Common myeloid progenitor, CD34-positive (primary cell): ENCODE measurements around the gene CXCL14.

Source experiments
- CTCF ChIA-PET: fragments of 350-600 bp; sonication (Branson Sonifier 250); formaldehyde crosslinking; loops from one replicate; lab custom pipeline; 2021; ENCODE audit warnings: antibody characterized with exemption; lab: Charles Lee
- POLR2A ChIA-PET: fragments of 350-600 bp; sonication (Branson Sonifier 250); formaldehyde crosslinking; loops from one replicate; lab custom pipeline; 2021; ENCODE audit warnings: antibody characterized with exemption; lab: Charles Lee
- DNase-seq, 3 donors: peaks; one replicate each; pipeline versions ENCODE4 v3.0.0 to v3.0.0-alpha.2; 2013
- H3K27ac ChIP-seq, 2 experiments: 1 replicate in 1 of 2; 2 replicates in 1 of 2; pipeline ENCODE4 v1.7.0; 2013; ENCODE audit warnings: inconsistent platforms in 2 of 2, low read length in 2 of 2, mild to moderate bottlenecking in 2 of 2, low read depth in 1 of 2, moderate library complexity in 1 of 2; ENCODE audit not compliant: severe bottlenecking in 2 of 2, insufficient read depth in 1 of 2, poor library complexity in 1 of 2
- H3K27me3 ChIP-seq, 5 experiments: replicated peaks in 2 of 5; 1 replicate in 3 of 5; 2 replicates in 2 of 5; pipeline versions ENCODE4 v1.6.1 to v1.7.0; 2013; ENCODE audit warnings: low read length in 4 of 5, mild to moderate bottlenecking in 2 of 5, moderate library complexity in 2 of 5, inconsistent platforms in 1 of 5; ENCODE audit not compliant: insufficient read depth in 5 of 5, control insufficient read depth in 4 of 5
- H3K36me3 ChIP-seq, 4 experiments: 1 replicate in 2 of 4; 2 replicates in 2 of 4; pipeline versions ENCODE4 v1.6.1 to v1.7.0; 2013; ENCODE audit warnings: low read length in 3 of 4, control low read depth in 1 of 4, mild to moderate bottlenecking in 1 of 4; ENCODE audit not compliant: control insufficient read depth in 4 of 4, insufficient read depth in 4 of 4
- H3K4me1 ChIP-seq, 4 experiments: 1 replicate in 3 of 4; 2 replicates in 1 of 4; pipeline versions ENCODE4 v1.6.1 to v1.7.1; 2013; ENCODE audit warnings: low read length in 3 of 4, mild to moderate bottlenecking in 3 of 4, control low read depth in 1 of 4, inconsistent platforms in 1 of 4, moderate library complexity in 1 of 4; ENCODE audit not compliant: control insufficient read depth in 4 of 4, insufficient read depth in 4 of 4; ENCODE audit errors: control extremely low read depth in 1 of 4
- H3K4me3 ChIP-seq, 7 experiments: 1 replicate in 4 of 7; 2 replicates in 3 of 7; pipeline versions ENCODE4 v1.5.1 to v1.7.0; 2013; ENCODE audit warnings: mild to moderate bottlenecking in 7 of 7, low read length in 6 of 7, moderate library complexity in 6 of 7, inconsistent platforms in 2 of 7, low read depth in 2 of 7, control low read depth in 1 of 7; ENCODE audit not compliant: insufficient read depth in 4 of 7, control insufficient read depth in 1 of 7; ENCODE audit errors: extremely low read depth in 1 of 7
- H3K9me3 ChIP-seq, 5 experiments: 1 replicate in 4 of 5; 2 replicates in 1 of 5; pipeline versions ENCODE4 v1.6.1 to v1.7.1; 2013; ENCODE audit warnings: low read length in 4 of 5, mild to moderate bottlenecking in 2 of 5, inconsistent platforms in 1 of 5, low read depth in 1 of 5, moderate library complexity in 1 of 5; ENCODE audit not compliant: control insufficient read depth in 4 of 5, insufficient read depth in 2 of 5; ENCODE audit errors: control extremely low read depth in 1 of 5
- WGBS: methylation state at CpG from one replicate; pipeline ENCODE4 v1.1.5; 2013; ENCODE audit not compliant: insufficient coverage; 5-methylcytosine and 5-hydroxymethylcytosine counted together

CXCL14 gene

DNA sequence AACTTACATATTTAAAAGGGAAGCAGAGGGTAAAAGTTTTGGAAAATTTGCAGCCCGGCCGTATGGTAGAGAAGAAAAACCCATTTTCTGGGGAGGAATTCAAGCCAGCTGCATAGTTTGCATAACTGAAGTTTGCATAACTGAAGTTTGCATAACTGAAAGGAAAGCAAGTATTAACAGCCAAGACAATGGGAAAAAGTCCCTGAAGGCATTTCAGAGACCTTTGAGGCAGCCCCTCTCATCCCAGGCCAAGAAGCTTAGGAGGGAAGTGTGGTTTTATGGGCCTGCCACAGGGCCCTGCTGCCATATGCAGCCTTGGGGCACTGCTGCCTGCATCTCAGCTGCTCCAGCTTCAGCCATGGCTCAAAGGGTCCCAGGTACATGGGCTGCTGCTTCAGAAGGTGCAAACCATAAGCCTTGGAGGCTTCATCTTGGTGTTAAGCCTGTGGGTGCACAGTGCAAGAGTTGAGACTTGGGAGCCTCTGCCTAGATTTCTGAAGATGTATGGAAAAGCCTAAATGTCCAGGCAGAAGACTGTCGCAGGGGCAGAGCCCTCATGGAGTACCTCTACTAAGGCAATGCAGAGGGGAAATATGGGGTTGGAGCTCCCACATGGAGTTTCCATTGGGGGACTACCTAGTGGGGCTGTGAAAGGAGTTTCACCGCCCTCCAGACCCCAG lies 36.9 kb upstream of the CXCL14 start:
- Histone ChIP-seq H3K36me3 (no peaks in the 10 kb centered on the region), H3K4me1 (no peaks in the 10 kb centered on the region), H3K27ac (no peak overlapping the region), H3K27me3 (peaks cover 0 to 8% (median 0%) of the 10 kb centered on the region in 5 experiments), H3K9me3 (peaks cover 0 to 26% (median 8%) of the 10 kb centered on the region in 5 experiments), H3K4me3 (no peak overlapping the region)
- ChIA-PET CTCF (no interaction called here), POLR2A (no interaction called here)
- WGBS = 92% methylated on average over 4 of the region's 4 CpGs
- DNase-seq = no peak

DNA sequence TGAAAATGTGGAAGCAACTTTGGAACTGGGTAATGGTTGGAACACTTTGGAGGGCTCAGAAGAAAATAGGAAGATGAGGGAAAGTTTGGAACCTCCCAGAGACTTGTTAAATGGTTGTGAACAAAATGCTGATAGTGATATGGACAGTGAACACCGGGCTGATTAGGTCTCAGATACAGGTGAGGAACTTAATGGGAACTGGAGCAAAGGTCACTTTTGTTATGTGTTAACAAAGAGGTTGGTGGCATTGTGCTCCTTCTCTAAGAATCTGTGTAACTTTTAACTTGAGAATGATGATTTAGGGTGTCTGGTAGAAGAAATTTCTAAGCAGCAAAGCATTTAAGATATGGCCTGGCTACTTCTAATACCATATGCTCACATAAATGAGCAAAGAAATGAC lies 36.4 kb upstream of the CXCL14 start:
- no peak for DNase-seq
- no peaks in the 10 kb centered on the region for H3K36me3 ChIP-seq
- WGBS = 100% methylated on average over 1 of the region's 1 CpG
- H3K27ac ChIP-seq = no peak overlapping the region
- ChIA-PET POLR2A (no interaction called here), CTCF (no interaction called here)
- H3K4me3 ChIP-seq = no peak overlapping the region
- peaks cover 0 to 8% (median 0%) of the 10 kb centered on the region in 5 experiments for H3K27me3 ChIP-seq
- no peaks in the 10 kb centered on the region for H3K4me1 ChIP-seq
- peaks cover 0 to 25% (median 8%) of the 10 kb centered on the region in 5 experiments for H3K9me3 ChIP-seq

DNA sequence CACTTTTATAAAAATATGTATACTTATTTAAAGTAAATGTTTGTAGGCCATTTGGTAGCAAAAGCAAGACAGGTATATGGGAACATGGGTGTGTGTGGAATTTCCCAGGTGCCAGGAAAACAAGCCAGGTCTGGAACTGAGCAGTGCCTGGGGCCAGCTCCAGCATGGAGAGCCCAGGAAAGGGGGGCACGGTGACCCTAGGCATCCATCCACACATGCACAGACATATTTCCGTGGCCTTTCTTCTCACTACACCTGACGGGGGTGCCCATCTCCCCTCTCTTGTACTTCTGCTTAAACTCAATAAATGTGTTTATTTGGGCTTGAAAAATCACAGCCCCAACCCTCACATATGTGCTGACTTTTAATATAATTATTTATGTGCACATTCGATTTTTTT lies 31.2 kb upstream of the CXCL14 start:
- Histone ChIP-seq H3K4me1 (no peaks in the 10 kb centered on the region), H3K27me3 (peaks cover 2 to 13% (median 8%) of the 10 kb centered on the region in 5 experiments), H3K4me3 (no peak overlapping the region), H3K36me3 (no peaks in the 10 kb centered on the region), H3K9me3 (peaks cover 0 to 4% (median 0%) of the 10 kb centered on the region in 5 experiments), H3K27ac (no peak overlapping the region)
- POLR2A ChIA-PET = no interaction called here
- DNase-seq = no peak
- CTCF ChIA-PET = no interaction called here
- WGBS = no CpG with 5 or more reads among the region's 4 CpGs

DNA sequence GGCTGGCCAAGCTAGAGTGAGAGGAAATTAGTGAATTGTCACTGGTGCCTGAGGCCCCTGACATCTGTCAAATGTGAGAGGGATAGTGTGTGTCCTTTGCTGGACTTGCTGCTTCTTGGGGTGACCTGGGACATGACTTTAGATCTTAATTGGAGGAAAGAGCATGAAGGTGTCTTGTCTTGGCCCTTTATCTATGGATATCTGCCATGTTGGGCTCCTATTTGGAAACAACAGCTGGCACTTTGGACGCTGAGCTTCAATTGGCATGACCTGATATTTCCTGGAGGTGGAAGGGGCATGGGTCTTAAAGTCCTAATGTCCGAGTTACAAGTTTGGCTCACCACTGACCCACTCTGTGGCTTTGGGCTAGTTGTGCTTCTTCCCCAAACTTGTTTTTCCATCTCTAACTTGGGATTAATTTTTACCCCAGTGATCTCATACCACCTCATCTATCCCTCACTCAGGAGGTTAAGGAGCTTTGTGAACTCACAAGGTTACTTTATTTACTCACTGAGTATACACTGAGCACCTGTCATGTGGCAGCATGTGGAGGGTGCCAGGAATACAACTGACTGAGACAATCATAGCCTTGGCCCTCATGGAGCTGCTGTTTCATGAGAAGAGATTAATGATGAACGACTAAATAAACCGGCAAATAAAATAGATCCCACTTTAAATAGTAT lies 30.1 kb upstream of the CXCL14 start:
- Histone ChIP-seq H3K27ac (no peak overlapping the region), H3K36me3 (no peaks in the 10 kb centered on the region), H3K27me3 (peaks cover 2 to 15% (median 8%) of the 10 kb centered on the region in 5 experiments), H3K4me3 (no peak overlapping the region), H3K4me1 (no peaks in the 10 kb centered on the region), H3K9me3 (no peaks in the 10 kb centered on the region)
- 95% methylated on average over 2 of the region's 4 CpGs for WGBS
- POLR2A ChIA-PET = no interaction called here
- no peak for DNase-seq
- CTCF ChIA-PET = no interaction called here

DNA sequence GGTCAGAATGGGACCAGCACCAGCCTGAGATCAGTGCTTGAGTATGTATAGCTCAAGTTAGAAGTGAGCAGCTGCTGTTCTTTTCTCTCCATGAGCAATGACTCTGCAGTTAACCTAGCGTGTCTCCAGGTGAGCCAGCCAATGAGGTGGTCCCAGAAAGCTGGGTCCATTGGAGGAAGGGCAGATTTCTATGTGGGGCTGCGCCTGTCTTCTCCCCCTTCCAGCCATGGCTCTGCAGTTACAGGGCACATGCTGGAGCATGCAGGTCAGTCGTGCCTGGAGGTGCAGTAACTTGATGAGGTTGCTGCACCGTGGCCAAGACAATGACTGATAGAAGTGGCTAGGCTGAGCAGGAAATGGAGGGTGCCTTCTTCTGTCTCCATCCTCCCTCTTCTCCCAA lies 29.6 kb upstream of the CXCL14 start:
- 100% methylated on average over 2 of the region's 4 CpGs for WGBS
- Histone ChIP-seq H3K27ac (no peak overlapping the region), H3K4me3 (no peak overlapping the region), H3K4me1 (no peaks in the 10 kb centered on the region), H3K36me3 (no peaks in the 10 kb centered on the region), H3K9me3 (no peaks in the 10 kb centered on the region), H3K27me3 (peaks cover 2 to 18% (median 5%) of the 10 kb centered on the region in 5 experiments)
- CTCF ChIA-PET = no interaction called here
- POLR2A ChIA-PET = no interaction called here
- no peak for DNase-seq

DNA sequence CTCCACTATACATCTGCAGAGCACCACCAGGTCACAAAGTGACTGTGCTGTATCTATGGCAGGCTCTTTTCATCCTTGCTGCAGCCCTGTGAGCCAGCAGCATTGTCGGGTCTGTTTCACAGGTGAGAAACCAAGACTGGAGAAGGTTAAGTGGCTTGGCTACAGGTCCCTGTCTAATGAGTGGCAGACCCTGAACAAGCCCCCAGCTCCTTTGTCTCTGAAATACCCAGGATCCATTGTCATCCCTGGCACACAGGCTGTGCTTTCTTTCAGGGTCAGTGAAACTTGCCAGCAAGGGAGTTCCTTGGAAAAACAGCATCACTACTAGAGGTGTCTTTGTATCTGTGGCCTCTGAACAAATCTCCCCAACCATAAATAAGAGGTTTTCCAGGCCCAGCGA lies 27.6 kb upstream of the CXCL14 start:
- Histone ChIP-seq H3K36me3 (no peaks in the 10 kb centered on the region), H3K27ac (no peak overlapping the region), H3K9me3 (no peaks in the 10 kb centered on the region), H3K4me1 (no peaks in the 10 kb centered on the region), H3K4me3 (no peak overlapping the region), H3K27me3 (peaks cover 2 to 20% (median 3%) of the 10 kb centered on the region in 5 experiments)
- DNase-seq = no peak
- POLR2A ChIA-PET = no interaction called here
- 95% methylated on average over 2 of the region's 2 CpGs for WGBS
- CTCF ChIA-PET = interaction anchor here (0.9 kb wide), 1 partner anchor 15 kb away, joined by 3 read pairs; no protein-coding TSS in a partner anchor

DNA sequence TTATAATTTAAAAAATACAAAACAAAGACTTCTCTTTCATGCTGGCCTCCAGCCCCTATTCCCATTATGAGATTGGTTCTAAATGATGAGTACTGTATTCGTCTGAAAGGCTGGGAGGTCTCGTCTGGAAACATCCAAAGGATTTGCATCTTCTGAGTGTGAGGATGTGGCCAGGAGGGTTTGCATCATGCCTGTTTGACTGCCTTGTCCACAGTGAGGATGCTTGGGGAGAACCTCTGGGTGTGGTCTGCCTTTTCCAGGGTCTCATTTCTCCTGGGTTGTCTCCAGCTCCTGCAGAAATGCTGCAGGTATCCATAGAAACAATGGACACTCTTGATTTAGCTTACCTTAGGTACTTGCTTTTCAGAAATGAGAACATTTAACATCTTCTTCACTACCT lies 26.4 kb upstream of the CXCL14 start:
- H3K27ac ChIP-seq = no peak overlapping the region
- CTCF ChIA-PET = no interaction called here
- H3K36me3 ChIP-seq = no peaks in the 10 kb centered on the region
- POLR2A ChIA-PET = no interaction called here
- no peak for DNase-seq
- peaks cover 2 to 20% (median 3%) of the 10 kb centered on the region in 5 experiments for H3K27me3 ChIP-seq
- H3K4me1 ChIP-seq = no peaks in the 10 kb centered on the region
- no peak overlapping the region for H3K4me3 ChIP-seq
- no CpG with 5 or more reads among the region's 2 CpGs for WGBS
- H3K9me3 ChIP-seq = no peaks in the 10 kb centered on the region
